CD4-positive, alpha-beta T cell treated with Interleukin-21 for 1 hour (primary cell): ENCODE measurements around the gene PSMA2.
A peak's percentile ranks its signal among the peaks of the same experiment; 100 is the strongest.

Experiments used
- DNase-seq: peaks from one replicate; pipeline ENCODE4 v3.0.0-alpha.2; 2020

The PSMA2 gene

GRCh38 chr7:42931834-42932651 is at the start of gene PSMA2, which contains the start of gene MRPL32:
Gene PSMA2, minus strand, starts transcription at chr7:42932174. Its CDS starts 16 bp downstream, at chr7:42932158.
Gene MRPL32, plus strand, starts transcription at chr7:42932376. Its CDS starts 11 bp downstream, at chr7:42932387.
- peak; percentile 98 for DNase-seq

DNA sequence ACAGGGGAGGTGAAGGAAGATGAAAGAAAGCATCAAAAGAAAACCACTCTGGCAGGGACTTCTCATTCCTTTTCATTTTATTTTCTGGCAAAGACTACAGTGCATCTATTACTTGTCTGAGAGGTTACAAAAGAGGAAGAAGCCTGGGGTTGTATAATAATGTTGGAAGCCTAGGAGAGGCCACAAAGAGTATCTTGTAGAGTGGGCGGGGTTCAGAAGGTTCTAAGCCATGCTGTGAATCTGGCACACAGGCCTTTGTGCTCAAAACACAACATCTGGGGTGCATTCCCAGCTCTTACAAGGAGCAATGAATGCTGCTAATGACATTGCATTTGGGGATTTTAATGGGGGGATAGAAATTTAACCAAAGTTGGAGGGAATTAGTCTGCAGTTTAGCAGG is 49.6 kb upstream of the PSMA2 start:
- DNase-seq = no peak

GRCh38 chr7:42980514-42980913 is 48.5 kb upstream of the PSMA2 start:
- DNase-seq = no peak

DNA sequence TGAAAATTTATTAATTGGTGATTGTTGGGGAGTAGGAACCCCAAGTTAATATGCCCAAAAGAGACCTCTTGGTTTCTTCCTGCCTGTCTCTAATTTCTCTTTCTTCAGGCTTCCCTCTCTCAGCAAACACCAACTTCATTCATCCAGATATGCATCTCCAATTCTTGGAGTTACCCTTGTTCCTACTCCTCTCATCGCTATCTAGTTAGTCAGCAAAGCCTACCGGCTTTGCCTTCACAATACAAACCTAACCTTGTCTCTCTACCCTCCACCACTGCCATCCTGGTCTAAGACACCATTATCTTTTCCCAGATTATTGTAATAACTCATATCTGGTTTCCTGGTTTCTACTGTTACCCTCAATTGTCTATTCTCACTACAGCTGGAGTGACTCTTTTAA is 48.1 kb upstream of the PSMA2 start:
- DNase-seq = no peak

- no peak for DNase-seq
These were observed 46.5 kb upstream of the PSMA2 start for GRCh38 chr7:42978496-42978895.

- DNase-seq = no peak
These were observed 44.4 kb upstream of the PSMA2 start for GRCh38 chr7:42976371-42976770.

GRCh38 chr7:42972699-42973500 is 40.9 kb upstream of the PSMA2 start:
- no peak for DNase-seq

DNA sequence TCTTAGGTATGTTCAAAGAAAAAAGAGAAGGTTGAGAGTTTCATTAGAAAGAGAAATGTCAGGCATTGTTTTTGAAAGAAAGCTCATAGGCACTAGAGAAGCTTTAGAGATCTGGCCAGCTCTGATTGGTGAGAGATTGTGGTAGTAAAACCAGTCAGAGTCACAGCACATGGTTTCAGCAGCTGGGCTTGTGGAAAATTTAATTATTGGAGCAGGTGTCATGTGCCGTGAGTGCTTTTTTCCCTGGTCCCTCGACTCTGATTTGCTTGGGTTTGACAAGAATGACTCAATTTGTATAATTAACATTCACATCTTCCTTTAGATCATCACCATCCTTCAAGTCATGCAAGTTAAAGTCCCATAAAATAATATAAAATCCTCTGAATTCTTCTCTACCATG is 35.4 kb upstream of the PSMA2 start:
- DNase-seq = no peak

DNA sequence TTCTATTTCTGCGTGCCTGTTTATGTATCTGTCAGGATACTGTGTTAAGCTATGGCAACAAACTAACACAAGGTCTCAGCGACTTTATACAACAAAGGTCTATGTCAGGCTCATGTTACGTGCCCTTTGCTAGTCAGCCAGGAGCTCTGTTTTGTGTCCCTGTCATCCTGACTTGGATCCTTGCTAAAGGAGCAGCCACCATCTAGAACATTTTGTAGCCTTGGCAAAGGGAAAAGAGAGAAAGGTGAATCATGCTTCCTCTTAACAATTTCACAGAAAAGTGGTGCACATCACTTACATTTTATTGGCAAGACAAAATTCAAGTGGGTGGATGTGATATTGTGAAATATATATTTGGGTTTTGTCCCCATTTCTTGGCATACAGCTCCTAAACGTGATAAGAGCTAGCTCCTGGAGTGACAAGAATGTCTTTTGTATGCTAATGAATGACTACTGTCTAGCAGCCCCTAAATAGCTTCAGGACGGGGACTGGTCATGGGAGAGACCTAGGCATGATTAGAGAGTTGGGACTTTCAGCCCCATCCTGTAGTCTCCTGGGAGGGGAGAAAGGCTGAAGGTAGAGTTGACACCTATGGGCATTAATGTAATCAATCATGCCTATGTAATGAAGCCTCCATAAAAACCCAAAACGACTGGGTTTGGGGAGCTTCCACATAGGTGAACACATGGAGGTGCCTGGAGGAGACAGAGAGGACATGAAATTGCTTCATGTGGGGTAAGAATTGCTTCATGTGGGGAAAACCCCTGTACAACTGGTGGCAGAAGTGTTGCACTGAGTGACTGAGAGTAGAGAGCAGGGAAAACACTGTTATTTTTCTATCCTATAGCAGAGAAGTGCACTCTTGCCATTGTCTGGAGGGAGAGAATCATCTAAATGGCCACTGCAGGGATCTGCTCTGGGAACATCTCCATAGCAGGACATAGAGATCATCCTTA is 33.2 kb upstream of the PSMA2 start:
- DNase-seq = no peak

- DNase-seq = no peak
These were observed 32.3 kb upstream of the PSMA2 start for GRCh38 chr7:42964293-42964692.

DNA sequence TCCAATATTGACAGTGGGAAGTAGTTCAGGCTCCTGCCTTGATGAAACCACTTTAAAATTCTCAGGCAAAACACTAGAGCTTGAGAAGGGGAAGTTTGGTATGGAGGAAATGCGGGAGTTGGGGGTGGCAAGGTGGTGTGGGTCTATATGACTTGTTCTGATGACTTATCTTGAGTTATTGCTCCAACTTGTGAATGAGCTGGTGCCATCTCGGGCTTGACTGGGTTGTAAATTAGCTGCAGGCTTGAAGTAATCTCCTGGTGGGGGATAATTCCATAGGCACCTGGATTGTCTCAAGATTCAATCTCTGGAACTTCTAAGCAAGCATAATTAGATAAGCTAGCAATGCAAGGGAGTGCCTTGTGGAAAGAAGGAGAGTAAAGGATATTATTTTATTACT is 29.2 kb upstream of the PSMA2 start:
- DNase-seq = no peak

DNA sequence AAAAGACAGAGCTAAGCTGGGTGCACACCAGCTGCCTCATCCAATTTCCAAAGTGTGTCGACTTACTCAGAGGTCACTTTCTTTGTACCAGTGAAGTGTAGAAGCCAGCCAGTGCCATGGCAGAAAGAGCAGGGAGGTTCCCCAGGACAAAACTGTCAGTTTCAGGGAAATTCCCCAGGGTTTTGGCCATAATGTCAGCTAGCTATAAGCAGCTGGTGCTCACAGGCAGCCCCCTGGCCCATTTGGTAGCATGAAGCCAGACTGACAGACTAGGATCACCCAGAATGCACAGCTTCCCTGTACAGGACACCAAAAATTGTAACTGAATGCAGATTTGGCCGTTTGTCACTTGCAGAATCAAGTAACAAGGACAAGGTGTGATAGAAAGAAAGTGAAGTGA is 28.8 kb upstream of the PSMA2 start:
- DNase-seq = no peak

GRCh38 chr7:42959549-42959948 is 27.6 kb upstream of the PSMA2 start:
- no peak for DNase-seq

- DNase-seq = no peak
These were observed 24.1 kb upstream of the PSMA2 start for GRCh38 chr7:42956062-42956461.

DNA sequence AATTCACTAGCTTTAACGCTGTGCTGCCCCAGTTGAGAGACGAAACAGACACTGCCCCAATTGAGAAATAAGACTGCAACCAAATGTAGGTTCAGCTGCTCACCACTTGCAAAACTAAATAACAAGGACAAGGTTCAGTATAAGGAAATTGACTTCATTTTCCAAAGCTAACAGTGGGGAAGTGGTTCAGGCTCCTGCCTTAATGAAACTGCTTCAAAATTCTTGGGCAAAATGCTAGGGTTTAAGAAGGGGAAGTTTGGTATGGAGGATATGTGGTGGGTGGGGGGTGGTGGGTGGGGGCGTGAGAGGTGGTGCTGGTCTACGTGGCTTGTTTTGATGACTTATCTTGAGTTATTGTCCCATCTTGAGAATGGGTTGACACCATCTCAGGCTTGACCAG is 22.0 kb upstream of the PSMA2 start:
- DNase-seq = no peak

- DNase-seq = no peak
These were observed 20.4 kb upstream of the PSMA2 start for GRCh38 chr7:42952328-42952727.

- DNase-seq = no peak
These were observed 18.4 kb upstream of the PSMA2 start for GRCh38 chr7:42950417-42950816.

GRCh38 chr7:42947521-42947920 is 15.5 kb upstream of the PSMA2 start:
- no peak for DNase-seq

- no peak for DNase-seq
These were observed 14.6 kb upstream of the PSMA2 start for GRCh38 chr7:42946627-42946950.

DNA sequence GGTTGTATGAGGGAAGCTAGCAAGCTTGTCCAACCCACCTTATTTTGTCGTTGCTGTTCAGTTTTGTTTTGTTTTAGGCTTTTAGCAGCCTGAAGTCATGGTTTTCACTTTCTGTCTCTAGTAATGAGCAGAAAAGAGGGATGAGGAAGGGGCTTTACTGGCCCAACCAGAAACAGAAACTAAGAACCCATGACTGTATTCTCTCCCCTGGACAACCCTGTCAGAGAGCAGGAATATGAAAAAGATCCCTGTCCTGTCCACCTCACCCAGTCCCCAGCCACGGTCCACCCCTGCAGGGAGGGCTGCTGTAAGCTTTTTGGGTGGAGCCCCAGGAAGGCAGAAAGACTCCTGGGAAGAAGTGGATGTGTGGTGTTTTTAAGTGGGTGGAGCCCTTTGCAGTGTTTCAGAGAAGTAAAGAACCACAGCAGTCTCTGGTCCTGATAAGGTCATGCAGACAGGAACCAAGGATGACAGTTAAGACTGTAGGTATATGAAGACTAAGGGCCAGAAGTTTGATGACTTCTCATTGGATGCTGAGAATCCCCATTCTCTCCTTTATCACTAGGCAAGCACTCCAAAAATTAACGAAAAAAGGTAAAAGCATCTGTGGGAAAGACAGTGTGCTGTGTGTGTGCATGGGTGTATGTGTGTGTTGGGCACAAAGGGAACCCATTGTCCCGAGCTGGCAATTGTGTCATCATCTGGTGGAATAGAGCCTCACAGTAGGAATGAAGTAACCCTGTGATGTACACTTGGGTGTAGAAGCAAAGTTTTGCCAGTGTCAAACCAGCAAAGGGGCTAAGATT is 14.1 kb upstream of the PSMA2 start:
- DNase-seq = no peak

GRCh38 chr7:42940985-42941847 is 9.2 kb upstream of the PSMA2 start:
- DNase-seq = peak; percentile 69
